Left ventricle myocardium inferior (tissue), 1 donor: ENCODE data around the gene GAB2. TPM values are rescaled to one million over a fixed set of nuclear protein-coding genes. Genes with fewer than 3 reads are reported as not detected.

ENCODE experiments used
- DNase-seq: peaks from one replicate; pipeline ENCODE4 v3.0.0-alpha.2; 2020
- H3K27ac ChIP-seq: fragments of 200-600 bp; replicated peaks from 2 replicates; pipeline ENCODE4 v1.8.0; 2021
- H3K27me3 ChIP-seq: fragments of 200-600 bp; 2 replicates; pipeline ENCODE4 v1.8.0; 2021; ENCODE audit warnings: low read depth
- H3K36me3 ChIP-seq: fragments of 200-600 bp; 2 replicates; pipeline ENCODE4 v1.8.0; 2021
- H3K4me1 ChIP-seq: fragments of 200-600 bp; 2 replicates; pipeline ENCODE4 v1.8.0; 2021
- H3K4me3 ChIP-seq: fragments of 200-600 bp; 2 replicates; pipeline ENCODE4 v1.8.0; 2021; ENCODE audit warnings: mild to moderate bottlenecking, moderate library complexity
- H3K9me3 ChIP-seq: fragments of 200-600 bp; replicated peaks from 2 replicates; pipeline ENCODE4 v1.8.0; 2021
- CTCF ChIP-seq: fragments of 200-600 bp; IDR thresholded peaks from 2 replicates; pipeline ENCODE4 v1.8.0; 2021; ENCODE audit warnings: antibody characterized with exemption, mild to moderate bottlenecking, borderline replicate concordance
- intact Hi-C: fragments of 100-400 bp; cut with micrococcal nuclease; formaldehyde crosslinking; loops from one replicate; pipeline ENCODE4 v1.11.0; 2022
- total RNA-seq: library from RNA; stranded (reverse); fragmentation: NEBNext Ultra II Directional; extraction: Animal tissue kit (Norgen Biotek cat#: 25700); gene quantifications from one replicate; pipeline ENCODE4 v1.2.1, GENCODE V29; 2021
- donor health status: DM: no; HTN: yes; CAD: no; lungs with severe emphysema.

GAB2 gene
- total RNA-seq, 1 donor from 2014 or later, result 27.4 TPM

DNA sequence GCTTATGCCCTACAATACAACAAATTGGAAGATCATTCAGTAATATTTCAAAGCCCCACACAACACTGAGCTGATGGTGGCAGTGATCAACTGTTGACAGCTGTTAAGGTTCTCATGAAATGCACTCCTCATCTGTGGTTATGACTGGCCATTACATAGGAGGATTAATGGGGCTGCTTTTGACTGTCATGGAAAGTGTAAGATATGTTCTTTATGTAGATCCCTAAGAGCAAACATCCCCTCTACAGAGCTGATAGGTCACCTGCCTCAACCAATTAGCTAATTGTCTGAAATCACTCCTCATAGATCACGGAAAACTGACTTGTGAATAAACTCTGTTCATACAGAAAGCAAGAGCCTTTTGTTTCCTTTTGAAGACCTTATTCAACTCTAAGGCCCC is 78.1 kb downstream of the GAB2 start:
- intact Hi-C loops, result no loop called here
- H3K4me3 ChIP-seq, result no peak overlapping the region
- H3K27me3 ChIP-seq, result no peaks in the 10 kb centered on the region
- no peaks in the 10 kb centered on the region for H3K36me3 ChIP-seq
- TF ChIP-seq CTCF, result no peak
- no peak overlapping the region for H3K27ac ChIP-seq
- H3K9me3 ChIP-seq, result no peaks in the 10 kb centered on the region
- H3K4me1 ChIP-seq, result peaks cover 37% of the 10 kb centered on the region
- DNase-seq, result no peak

- TF ChIP-seq CTCF, result no peak
- H3K27ac ChIP-seq, result no peak overlapping the region
These were observed 78.9 kb downstream of the GAB2 start for GRCh38 chr11:78338702-78339101.

DNA sequence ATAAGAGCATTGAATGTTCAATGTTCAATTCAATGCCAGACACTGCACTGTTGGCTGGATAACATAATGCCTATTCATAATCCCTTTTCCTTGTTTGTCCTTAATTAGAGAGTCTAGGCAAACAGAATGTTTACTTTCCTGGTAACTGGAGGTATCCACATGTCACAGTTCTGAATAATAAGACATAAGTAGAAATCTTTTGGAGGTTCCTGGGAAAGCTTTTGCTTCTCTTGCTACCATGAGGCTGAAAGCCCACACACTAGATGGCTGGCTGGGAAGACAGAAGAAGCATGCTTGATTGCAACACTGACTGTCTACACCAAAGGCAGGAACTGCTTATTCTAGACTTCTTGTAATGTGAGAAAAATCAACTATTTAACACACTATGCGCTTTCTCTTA is 79.5 kb downstream of the GAB2 start:
- no peak for DNase-seq
- intact Hi-C loops, result no loop called here
- Histone ChIP-seq H3K4me3 (no peak overlapping the region), H3K9me3 (no peaks in the 10 kb centered on the region), H3K27ac (no peak overlapping the region), H3K27me3 (no peaks in the 10 kb centered on the region), H3K4me1 (peaks cover 39% of the 10 kb centered on the region), H3K36me3 (no peaks in the 10 kb centered on the region)
- TF ChIP-seq CTCF, result no peak

More at GRCh38 chr11:78338702-78339101, 78.9 kb downstream of the GAB2 start:
- Histone ChIP-seq H3K27me3 (no peaks in the 10 kb centered on the region), H3K36me3 (no peaks in the 10 kb centered on the region), H3K4me1 (peaks cover 37% of the 10 kb centered on the region), H3K9me3 (no peaks in the 10 kb centered on the region), H3K4me3 (no peak overlapping the region)
- DNase-seq, result no peak
- intact Hi-C loops, result no loop called here

DNA sequence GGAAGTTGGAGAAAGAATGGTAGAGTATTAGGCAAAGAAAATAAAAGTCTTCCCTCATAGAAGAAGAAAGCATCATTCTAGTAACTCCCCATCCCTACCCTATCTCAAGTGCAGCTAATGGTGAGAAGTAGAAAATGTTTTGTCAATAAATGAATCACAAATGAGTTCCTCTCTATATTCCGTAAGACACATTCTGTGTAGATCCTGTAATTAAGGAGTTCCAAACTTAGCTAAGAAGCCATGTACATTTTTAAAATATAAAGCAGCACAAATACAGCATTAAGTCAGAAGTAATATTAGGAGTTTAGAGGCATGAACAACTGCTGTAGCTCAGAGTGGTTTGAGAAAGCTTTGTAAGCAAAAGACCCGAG is 80.1 kb downstream of the GAB2 start:
- Histone ChIP-seq H3K36me3 (no peaks in the 10 kb centered on the region), H3K9me3 (no peaks in the 10 kb centered on the region), H3K4me1 (peaks cover 45% of the 10 kb centered on the region), H3K27ac (no peak overlapping the region), H3K27me3 (no peaks in the 10 kb centered on the region), H3K4me3 (no peak overlapping the region)
- DNase-seq, result no peak
- no peak for TF ChIP-seq CTCF
- intact Hi-C loops, result no loop called here

- Histone ChIP-seq H3K27me3 (no peaks in the 10 kb centered on the region), H3K27ac (no peak overlapping the region), H3K4me1 (peaks cover 50% of the 10 kb centered on the region), H3K36me3 (no peaks in the 10 kb centered on the region), H3K9me3 (no peaks in the 10 kb centered on the region), H3K4me3 (no peak overlapping the region)
- no peak for DNase-seq
- intact Hi-C loops, result no loop called here
- no peak for TF ChIP-seq CTCF
These were observed 80.6 kb downstream of the GAB2 start for GRCh38 chr11:78336877-78337553.
